Heart left ventricle (tissue), 13 donors: Measurements from ENCODE around the gene ERC1.

Experiments used
- CTCF ChIP-seq, 12 donors: fragments of 200-600 bp; sonication (generic) in 4 of 12; IDR thresholded peaks; one replicate each; pipeline versions ENCODE4 v1.5.0 to v1.8.0; 2018 to 2022; ENCODE audit warnings: antibody characterized with exemption in 12 of 12, mild to moderate bottlenecking in 5 of 12
- POLR2A ChIP-seq, 2 donors: fragments of 450-650 bp; IDR thresholded peaks; one replicate each; pipeline ENCODE4 v1.6.1; 2017; ENCODE audit warnings: antibody characterized with exemption in 2 of 2, mild to moderate bottlenecking in 2 of 2, moderate library complexity in 2 of 2
- donor health status: ischemic (EF 13 %, LVEDD 7.1; RV severe dilation, severe dysfunction).
- donor health status: DM: no; HTN: yes; CAD: no.
- donor health status: DM: no; HTN: no; CAD: no.
- donor health status: ischemic (EF 25% LVEDD 6.9; RV normal size, moderate dysfunction).
- donor health status: ischemic (EF 25% LVEDD 5.7; RV mildly dilated, moderate dysfunction).
- donor health status: ischemic (EF 35%, LVEDD 5.7; RV mildly dilated, moderate dysfunction).
- donor health status: nonischemic (EF 11% LVEDD 7.7; RV severe dilation, severe dysfunction).
- donor health status: DM: yes; HTN: yes; CAD: no.
- donor health status: PGD.
- donor health status: ischemic (EF 29% LVEDD 5.4; RV normal size, mild dysfunction).
- donor health status: nonischemic (EF 23%, LVEDD 6.1; RV moderate dilation, normal function).

- no peak for TF ChIP-seq CTCF (IDR thresholded peaks at IDR 0.05)
- no peak for TF ChIP-seq POLR2A (IDR thresholded peaks at IDR 0.05)
Observed at GRCh38 chr12:1179128-1179527, 188.1 kb downstream of the ERC1 start.
